ENCODE measurements around the gene PLD4.

GRCh38 chr14:104917993-104918392 is 6.7 kb upstream of the PLD4 start:
- no peak for TF ChIP-seq POLR2A (IDR thresholded peaks at IDR 0.05; ENCODE audit: low read depth, low read length)
- TF ChIP-seq TAF1 (IDR thresholded peaks at IDR 0.05; ENCODE audit: borderline replicate concordance, low read depth, low read length), result no peak
- TF ChIP-seq POLR2AphosphoS5 (IDR thresholded peaks at IDR 0.05; ENCODE audit: low read depth, low read length), result no peak

Measured in GM12892 (cell line).